Body of pancreas (tissue), 4 donors: ENCODE results near the gene EYS. TPM values are rescaled to one million over a fixed set of nuclear protein-coding genes. Genes with fewer than 3 reads are reported as not detected.

Source experiments
- ATAC-seq: fragments of 150-250 bp; one replicate; pipeline ENCODE4 v1.9.1; 2016
- DNase-seq, 4 donors: peaks; one replicate each; pipeline ENCODE4 v3.0.0-alpha.2; 2019
- H3K27ac ChIP-seq, 4 donors: fragments of 200-600 bp; sonication (generic); 1 replicate in 3 of 4; 2 replicates in 1 of 4; pipeline versions ENCODE4 v1.5.1 to v1.6.1; 2016 to 2019; ENCODE audit warnings: mild to moderate bottlenecking in 1 of 4, mixed read lengths in 1 of 4, moderate library complexity in 1 of 4
- H3K27me3 ChIP-seq, 2 donors: fragments of 200-600 bp; sonication (generic); one replicate each; pipeline ENCODE4 v1.6.0; 2016; ENCODE audit warnings: mild to moderate bottlenecking in 1 of 2
- H3K36me3 ChIP-seq, 2 donors: fragments of 200-600 bp; sonication (generic); replicated peaks in 1 of 2; 2 replicates each; pipeline ENCODE4 v1.5.1; 2016; ENCODE audit warnings: low read depth in 2 of 2; ENCODE audit not compliant: insufficient read depth in 1 of 2
- H3K4me1 ChIP-seq: fragments of 200-600 bp; sonication (generic); one replicate; pipeline ENCODE4 v1.6.0; 2016
- H3K4me3 ChIP-seq, 2 donors: fragments of 200-600 bp; sonication (generic); 1 replicate in 1 of 2; 2 replicates in 1 of 2; pipeline ENCODE4 v1.5.1; 2016 to 2019
- H3K9me3 ChIP-seq, 3 donors: fragments of 200-600 bp; sonication (generic); 1 replicate in 2 of 3; 2 replicates in 1 of 3; pipeline ENCODE4 v1.5.1; 2016
- CTCF ChIP-seq, 7 experiments: fragments of 450-650 bp in 4 of 7; fragments of 200-600 bp in 3 of 7; sonication (generic) in 3 of 7; IDR thresholded peaks; one replicate each; pipeline ENCODE4 v1.5.1; 2016 to 2019; ENCODE audit warnings: antibody characterized with exemption in 7 of 7
- POLR2A ChIP-seq, 3 donors: fragments of 450-650 bp; IDR thresholded peaks; one replicate each; pipeline ENCODE4 v1.6.1; 2016; ENCODE audit warnings: antibody characterized with exemption in 3 of 3, mild to moderate bottlenecking in 2 of 3
- WGBS, 2 donors: methylation state at CpG; one replicate each; pipeline ENCODE4 v1.1.5; 2017; 5-methylcytosine and 5-hydroxymethylcytosine counted together
- intact Hi-C: fragments of 100-400 bp; cut with DNase I; formaldehyde crosslinking; loops from one replicate; pipeline ENCODE4 v1.15.1; 2023
- total RNA-seq, 2 donors: library from RNA; depleted of rRNA; stranded (reverse); fragments of >200 nt; gene quantifications; one replicate each; pipeline ENCODE4 v1.1.0, GENCODE V29; 2016

Gene EYS
- total RNA-seq, 2 donors from 2014 or later, result 0.26 TPM; not detected in 1

- WGBS, 2 donors, result 50 to 72% methylated on average over 3 of the region's 3 CpGs
- H3K9me3 ChIP-seq, result peaks cover 0 to 5% (median 0%) of the 10 kb centered on the region in 3 donors
- H3K4me1 ChIP-seq, result no peaks in the 10 kb centered on the region
- DNase-seq (no peak), ATAC-seq (no peak)
- H3K4me3 ChIP-seq, result no peak overlapping the region
- H3K36me3 ChIP-seq, result no peaks in the 10 kb centered on the region
- no peak overlapping the region for H3K27ac ChIP-seq
- intact Hi-C loops, result no loop called here
- no peaks in the 10 kb centered on the region for H3K27me3 ChIP-seq
- TF ChIP-seq CTCF (IDR thresholded peaks at IDR 0.05) (no peak), POLR2A (IDR thresholded peaks at IDR 0.05) (no peak)
Measured at GRCh38 chr6:64694356-64694755, 1012.7 kb downstream of the EYS start.

- Histone ChIP-seq H3K27me3 (no peaks in the 10 kb centered on the region), H3K36me3 (no peaks in the 10 kb centered on the region), H3K4me1 (no peaks in the 10 kb centered on the region), H3K4me3 (no peak overlapping the region), H3K27ac (no peak overlapping the region), H3K9me3 (peaks cover 0 to 5% (median 0%) of the 10 kb centered on the region in 3 donors)
- WGBS, 2 donors, result 54 to 58% methylated on average over 3 of the region's 3 CpGs
- no peak for ATAC-seq
- TF ChIP-seq CTCF (IDR thresholded peaks at IDR 0.05), result no peak
- no peak for TF ChIP-seq POLR2A (IDR thresholded peaks at IDR 0.05)
- no peak for DNase-seq
- intact Hi-C loops, result no loop called here
Measured at GRCh38 chr6:64691064-64691463, 1016.0 kb downstream of the EYS start.

- Histone ChIP-seq H3K4me1 (no peaks in the 10 kb centered on the region), H3K27me3 (no peaks in the 10 kb centered on the region), H3K4me3 (no peak overlapping the region), H3K9me3 (no peaks in the 10 kb centered on the region), H3K36me3 (no peaks in the 10 kb centered on the region), H3K27ac (no peak overlapping the region)
- WGBS, 2 donors, result 14 to 26% methylated on average over 2 of the region's 2 CpGs
- ATAC-seq, result no peak
- intact Hi-C loops, result no loop called here
- no peak for DNase-seq
- no peak for TF ChIP-seq POLR2A (IDR thresholded peaks at IDR 0.05)
Measured at GRCh38 chr6:64685401-64685800, 1021.6 kb downstream of the EYS start.

- 23 to 44% methylated on average over 8 of the region's 8 CpGs for WGBS, 2 donors
- Histone ChIP-seq H3K4me3 (no peak overlapping the region), H3K36me3 (no peaks in the 10 kb centered on the region), H3K4me1 (no peaks in the 10 kb centered on the region), H3K9me3 (no peaks in the 10 kb centered on the region), H3K27ac (no peak overlapping the region), H3K27me3 (no peaks in the 10 kb centered on the region)
- no peak for TF ChIP-seq CTCF (IDR thresholded peaks at IDR 0.05)
- no peak for TF ChIP-seq POLR2A (IDR thresholded peaks at IDR 0.05)
- ATAC-seq (no peak), DNase-seq (no peak)
- intact Hi-C loops, result no loop called here
Measured at GRCh38 chr6:64683682-64684081, 1023.3 kb downstream of the EYS start.

- ATAC-seq (no peak), DNase-seq (no peak)
- intact Hi-C loops, result no loop called here
- Histone ChIP-seq H3K27ac (no peak overlapping the region), H3K4me1 (no peaks in the 10 kb centered on the region), H3K9me3 (no peaks in the 10 kb centered on the region), H3K4me3 (no peak overlapping the region), H3K36me3 (no peaks in the 10 kb centered on the region), H3K27me3 (no peaks in the 10 kb centered on the region)
- TF ChIP-seq CTCF (IDR thresholded peaks at IDR 0.05) (no peak), POLR2A (IDR thresholded peaks at IDR 0.05) (no peak)
- WGBS, 2 donors, result 83 to 87% methylated on average over 23 of the region's 23 CpGs
Measured at GRCh38 chr6:64681416-64682160, 1025.4 kb downstream of the EYS start.
